GM21717 (cell line): ENCODE measurements around the gene DDX55.
"Not testable (repeated sequence)": the region's sequence is repeated elsewhere in the genome, so short reads cannot be mapped to it uniquely, and the experiment has no call there.

Experiments
- ATAC-seq: cut with Tn5 transposase; IDR thresholded peaks from one replicate; pipeline ENCODE4 v1.9.1; 2021; ENCODE audit warnings: mild to moderate bottlenecking, moderate library complexity; ENCODE audit not compliant: unreplicated experiment

Gene DDX55

GRCh38 chr12:123601602-123602489, at the start of gene DDX55:
DDX55 (plus strand) TSS chr12:123602099; CDS start chr12:123602149, 50 bp downstream.
- peak; percentile 82 for ATAC-seq

GRCh38 chr12:123554136-123554535, 47.8 kb upstream of the DDX55 start:
- not testable (repeated sequence) for ATAC-seq

- ATAC-seq, result not testable (repeated sequence)
These were observed 47.1 kb upstream of the DDX55 start for GRCh38 chr12:123554843-123555242.

GRCh38 chr12:123558487-123558886, 43.4 kb upstream of the DDX55 start:
- ATAC-seq, result not testable (repeated sequence)

- ATAC-seq, result no peak
These were observed 42.4 kb upstream of the DDX55 start for GRCh38 chr12:123559468-123559867.

- ATAC-seq, result no peak
These were observed 30.5 kb upstream of the DDX55 start for GRCh38 chr12:123571343-123571813.

DNA sequence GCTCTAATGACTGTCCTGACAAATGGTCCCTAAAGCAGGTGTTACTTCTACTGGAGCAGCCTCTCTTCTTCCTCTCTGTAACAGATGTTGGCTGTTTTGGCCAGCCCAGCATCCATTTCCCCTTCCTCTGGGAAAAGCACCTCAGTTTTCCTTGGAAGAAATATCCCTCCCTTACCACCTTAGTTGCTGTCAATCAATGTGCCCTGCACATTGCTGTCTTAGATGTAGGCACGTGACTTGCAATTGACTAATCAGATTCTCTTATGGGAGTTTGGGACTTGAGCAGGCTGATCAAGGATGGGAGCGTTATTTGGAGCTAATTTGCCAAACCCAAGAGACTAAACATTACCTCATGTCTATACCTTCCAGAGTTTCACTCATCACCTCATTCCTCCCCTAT, 29.5 kb upstream of the DDX55 start:
- ATAC-seq, result no peak

- ATAC-seq, result no peak
These were observed 28.0 kb upstream of the DDX55 start for GRCh38 chr12:123573870-123574269.

DNA sequence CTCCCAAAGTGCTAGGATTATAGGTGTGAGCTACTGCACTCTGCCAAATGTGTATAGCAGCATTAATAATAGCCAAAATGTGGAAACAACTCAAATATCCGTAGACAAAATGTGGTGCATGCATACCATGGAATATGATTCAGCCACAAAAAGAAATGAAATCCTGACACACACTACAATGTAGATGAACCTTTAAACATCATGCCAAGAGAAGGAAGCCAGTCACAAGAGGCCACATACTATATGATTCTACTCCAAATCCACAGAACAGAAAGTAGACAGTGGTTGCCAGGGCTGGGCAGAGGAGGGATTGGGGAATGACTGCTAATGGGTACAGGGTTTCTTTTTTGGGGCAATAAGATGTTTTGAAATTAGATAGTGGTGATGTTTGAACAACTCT, 25.3 kb upstream of the DDX55 start:
- ATAC-seq, result no peak

DNA sequence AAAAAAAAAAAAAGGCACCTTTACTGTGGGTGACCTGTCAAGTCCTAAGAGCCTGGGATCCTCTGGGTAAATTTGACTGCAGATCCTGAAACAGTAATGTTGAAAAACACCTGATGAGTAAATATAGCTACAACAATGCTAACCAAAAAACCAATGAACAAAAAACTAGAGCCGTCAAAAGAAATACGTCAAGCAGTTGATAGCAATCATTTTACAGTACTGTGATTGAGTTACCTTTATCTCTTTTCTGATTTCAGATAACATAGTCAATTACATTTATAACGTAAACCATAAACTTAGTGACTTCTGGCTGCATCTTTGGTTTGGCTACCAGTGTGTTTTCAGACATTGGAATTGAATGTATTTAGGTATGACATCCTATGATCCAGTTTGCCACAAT, 23.7 kb upstream of the DDX55 start:
- no peak for ATAC-seq

- not testable (repeated sequence) for ATAC-seq
These were observed 23.1 kb upstream of the DDX55 start for GRCh38 chr12:123578829-123579228.

DNA sequence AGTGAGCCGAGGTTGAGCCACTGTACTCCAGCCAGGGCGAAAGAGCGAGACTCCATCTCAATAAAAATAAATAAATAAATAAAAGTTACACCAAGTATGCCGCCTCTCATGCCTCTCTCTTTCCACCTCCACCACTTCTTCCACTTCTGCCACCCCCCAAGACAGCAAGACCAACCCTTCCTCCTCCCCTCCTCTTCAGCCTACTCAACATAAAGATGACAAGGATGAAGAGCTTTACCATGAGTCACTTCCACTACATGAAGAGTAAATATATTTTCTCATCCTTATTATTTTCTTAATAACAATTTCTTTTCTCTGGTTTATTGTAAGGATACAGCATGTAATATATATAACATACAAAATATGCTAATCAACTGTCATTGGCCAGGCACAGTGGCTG, 21.1 kb upstream of the DDX55 start:
- no peak for ATAC-seq

DNA sequence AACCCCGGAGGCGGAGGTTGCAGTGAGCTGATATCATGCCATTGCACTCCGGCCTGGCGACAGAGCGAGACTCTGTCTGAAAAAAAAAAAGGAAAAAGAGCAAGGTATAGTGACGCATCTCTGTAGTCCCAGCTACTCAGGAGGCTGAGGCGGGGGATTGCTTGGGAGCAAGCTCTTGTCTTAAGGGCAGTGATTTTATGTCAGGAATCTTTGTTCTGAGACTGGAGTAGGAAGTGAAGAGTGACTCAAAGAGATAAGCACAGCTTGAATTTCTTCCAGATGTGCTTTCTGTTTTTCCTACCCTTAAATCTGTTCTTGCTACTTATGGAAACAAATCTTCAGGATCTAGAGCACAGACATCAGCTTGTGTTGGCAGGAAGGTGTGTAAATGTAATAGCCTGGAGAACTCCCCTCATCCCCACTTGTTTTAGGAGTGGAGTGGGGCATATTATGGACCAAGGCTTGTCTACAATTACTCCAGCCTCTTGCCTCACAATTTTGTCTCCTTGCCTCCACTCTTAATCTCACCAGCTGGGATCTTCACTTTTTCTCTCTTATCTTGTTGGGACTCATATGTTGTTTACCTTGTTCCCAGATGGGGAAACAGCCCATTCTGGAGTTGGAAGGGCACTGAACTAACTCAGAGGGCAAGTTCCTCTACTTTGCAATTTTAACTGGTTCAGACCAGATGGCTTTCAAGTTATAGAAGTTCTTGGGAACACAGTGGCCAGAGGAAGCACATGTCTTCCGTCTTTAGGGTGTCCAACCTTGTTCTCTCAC, 10.0 kb upstream of the DDX55 start:
- ATAC-seq, result no peak

DNA sequence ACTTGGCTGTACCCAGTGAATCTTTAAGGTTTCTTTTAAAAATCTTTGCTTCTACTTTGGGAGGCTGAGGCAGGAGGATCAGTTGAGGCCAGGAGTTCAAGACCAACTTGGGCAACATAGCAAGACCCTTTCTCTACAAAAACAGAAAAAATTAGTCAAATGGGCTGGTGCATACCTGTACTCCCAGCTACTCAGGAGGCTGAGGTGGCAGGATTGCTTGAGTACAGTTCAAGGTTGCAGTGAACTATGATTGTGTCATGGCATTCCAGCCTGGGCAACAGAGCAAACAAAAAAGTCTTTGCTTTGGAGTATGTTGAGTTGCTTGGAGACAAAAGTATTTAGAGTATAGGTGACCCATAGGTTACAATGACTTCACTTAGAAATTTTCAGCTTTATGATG, 6.2 kb upstream of the DDX55 start:
- no peak for ATAC-seq

DNA sequence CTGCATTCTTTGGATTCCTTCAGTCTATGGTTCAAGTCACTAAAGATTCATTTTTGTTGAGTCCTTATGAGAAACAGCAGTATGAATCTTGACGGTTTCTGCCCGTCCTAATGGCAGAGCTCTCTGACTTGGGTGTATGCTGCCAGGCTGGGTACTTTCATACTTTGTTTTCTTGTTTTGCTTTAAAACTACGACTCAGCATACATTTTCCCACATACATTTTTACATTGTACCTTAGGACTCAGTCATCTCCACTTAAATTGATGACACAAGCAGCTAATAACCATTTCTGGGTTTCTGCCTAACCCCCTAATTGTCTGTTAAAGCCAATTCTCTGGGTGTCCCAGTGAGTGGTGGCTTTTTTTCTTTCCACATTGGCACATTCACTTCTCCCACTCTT, 4.8 kb upstream of the DDX55 start:
- ATAC-seq, result no peak

- ATAC-seq, result no peak
These were observed 3.4 kb upstream of the DDX55 start for GRCh38 chr12:123598522-123598921.

GRCh38 chr12:123599310-123599709, 2.6 kb upstream of the DDX55 start:
- ATAC-seq, result no peak

GRCh38 chr12:123599721-123600120, 2.2 kb upstream of the DDX55 start:
- ATAC-seq, result no peak

DNA sequence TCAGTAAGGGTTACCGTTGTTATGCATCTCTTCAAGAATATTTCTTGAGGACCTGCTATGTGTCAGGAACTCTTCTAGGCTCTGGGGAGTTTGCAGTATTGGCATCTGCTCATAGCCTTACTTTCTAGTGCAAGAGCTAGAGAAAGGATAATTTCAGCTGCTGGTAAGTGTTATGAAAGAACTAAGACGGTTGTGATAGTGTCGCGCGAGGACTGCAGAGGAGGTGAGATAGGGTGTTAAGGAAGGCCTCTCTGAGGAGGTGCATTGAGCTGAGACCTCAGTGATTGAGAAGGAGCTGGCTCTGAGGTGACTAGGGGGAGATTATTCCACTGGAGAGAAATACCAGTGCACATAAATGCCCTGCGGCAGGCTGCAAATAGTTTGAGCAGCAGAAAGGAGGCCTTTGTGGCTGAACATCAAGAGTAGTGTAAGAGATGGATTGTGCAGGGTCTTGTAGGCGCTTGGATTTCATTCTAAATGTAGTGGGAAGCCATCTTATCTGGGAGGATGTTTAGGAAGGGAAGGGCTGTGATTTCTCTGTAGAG, 824 bp downstream of the DDX55 start:
- ATAC-seq, result no peak

DNA sequence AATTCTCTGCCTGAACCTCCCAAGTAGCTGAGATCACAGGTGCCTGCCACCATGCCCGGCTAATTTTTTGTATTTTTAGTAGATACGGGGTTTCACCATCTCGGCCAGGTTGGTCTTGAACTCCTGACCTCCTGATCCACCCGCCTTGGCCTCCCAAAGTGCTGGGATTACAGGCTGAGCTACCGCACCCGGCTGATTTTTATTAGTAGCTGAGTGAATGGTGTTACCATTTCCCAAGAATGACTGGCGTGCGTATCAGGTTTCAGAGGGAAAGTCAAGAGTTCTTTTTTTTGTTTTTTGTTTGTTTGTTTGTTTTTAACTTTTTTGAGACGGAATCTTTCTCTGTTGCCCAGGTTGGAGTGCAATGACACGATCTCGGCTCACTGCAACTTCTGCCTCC, 1.6 kb downstream of the DDX55 start:
- ATAC-seq, result not testable (repeated sequence)

GRCh38 chr12:123607756-123608155, 5.9 kb downstream of the DDX55 start:
- no peak for ATAC-seq

GRCh38 chr12:123608182-123608581, 6.3 kb downstream of the DDX55 start:
- no peak for ATAC-seq
